ENCODE measurements around the gene SCARF2.
"Not testable (repeated sequence)": the region's sequence is repeated elsewhere in the genome, so short reads cannot be mapped to it uniquely, and the experiment has no call there.

Gene SCARF2

GRCh38 chr22:20414450-20414849, 23.2 kb downstream of the SCARF2 start:
- DNase-seq (ENCODE audit: extremely low spot score, insufficient read length, low read depth): no peak
- no peak for FAIRE-seq

- no peak for DNase-seq (ENCODE audit: extremely low spot score, insufficient read length, low read depth)
- FAIRE-seq: no peak
Measured at GRCh38 chr22:20414059-20414440, 23.6 kb downstream of the SCARF2 start.

- DNase-seq (ENCODE audit: extremely low spot score, insufficient read length, low read depth) (no peak), FAIRE-seq (no peak)
Measured at GRCh38 chr22:20413217-20414058, 24.2 kb downstream of the SCARF2 start.

GRCh38 chr22:20412474-20413216, 25.0 kb downstream of the SCARF2 start:
- FAIRE-seq (no peak), DNase-seq (ENCODE audit: extremely low spot score, insufficient read length, low read depth) (no peak)

- not testable (repeated sequence) for FAIRE-seq; DNase-seq (ENCODE audit: extremely low spot score, insufficient read length, low read depth)
Measured at GRCh38 chr22:20409385-20409784, 28.2 kb downstream of the SCARF2 start.

- no peak for FAIRE-seq
- DNase-seq (ENCODE audit: extremely low spot score, insufficient read length, low read depth): no peak
Measured at GRCh38 chr22:20408891-20409290, 28.7 kb downstream of the SCARF2 start.

- no peak for DNase-seq (ENCODE audit: extremely low spot score, insufficient read length, low read depth)
- no peak for FAIRE-seq
Measured at GRCh38 chr22:20407829-20408228, 29.8 kb downstream of the SCARF2 start.

GRCh38 chr22:20406686-20407408, 30.8 kb downstream of the SCARF2 start:
- no peak for FAIRE-seq
- DNase-seq (ENCODE audit: extremely low spot score, insufficient read length, low read depth): no peak

GRCh38 chr22:20405931-20406685, 31.5 kb downstream of the SCARF2 start:
- DNase-seq (ENCODE audit: extremely low spot score, insufficient read length, low read depth) (no peak), FAIRE-seq (no peak)

GRCh38 chr22:20405291-20405930, 32.2 kb downstream of the SCARF2 start:
- no peak for DNase-seq (ENCODE audit: extremely low spot score, insufficient read length, low read depth)
- FAIRE-seq: no peak

- FAIRE-seq (no peak), DNase-seq (ENCODE audit: extremely low spot score, insufficient read length, low read depth) (no peak)
Measured at GRCh38 chr22:20404881-20405280, 32.7 kb downstream of the SCARF2 start.

GRCh38 chr22:20403779-20404140, 33.9 kb downstream of the SCARF2 start:
- DNase-seq (ENCODE audit: extremely low spot score, insufficient read length, low read depth): no peak
- no peak for FAIRE-seq

GRCh38 chr22:20402960-20403778, 34.5 kb downstream of the SCARF2 start:
- FAIRE-seq (no peak), DNase-seq (ENCODE audit: extremely low spot score, insufficient read length, low read depth) (no peak)

- FAIRE-seq (no peak), DNase-seq (ENCODE audit: extremely low spot score, insufficient read length, low read depth) (no peak)
Measured at GRCh38 chr22:20401376-20402014, 36.1 kb downstream of the SCARF2 start.

- no peak for FAIRE-seq
- no peak for DNase-seq (ENCODE audit: extremely low spot score, insufficient read length, low read depth)
Measured at GRCh38 chr22:20400606-20401375, 36.8 kb downstream of the SCARF2 start.

GRCh38 chr22:20399866-20400605, 37.6 kb downstream of the SCARF2 start:
- DNase-seq (ENCODE audit: extremely low spot score, insufficient read length, low read depth) (no peak), FAIRE-seq (no peak)

GRCh38 chr22:20398420-20398819, 39.2 kb downstream of the SCARF2 start:
- FAIRE-seq (no peak), DNase-seq (ENCODE audit: extremely low spot score, insufficient read length, low read depth) (no peak)
